ENCODE data around the gene LSP1. TPM values are rescaled to one million over a fixed set of nuclear protein-coding genes. Genes with fewer than 3 reads are reported as not detected.
A peak's percentile ranks its signal among the peaks of the same experiment; 100 is the strongest.

Gene LSP1
- total and polyA plus RNA-seq, 2 of the 4 experiments (the other 2 are of a cell fraction), result not detected

DNA sequence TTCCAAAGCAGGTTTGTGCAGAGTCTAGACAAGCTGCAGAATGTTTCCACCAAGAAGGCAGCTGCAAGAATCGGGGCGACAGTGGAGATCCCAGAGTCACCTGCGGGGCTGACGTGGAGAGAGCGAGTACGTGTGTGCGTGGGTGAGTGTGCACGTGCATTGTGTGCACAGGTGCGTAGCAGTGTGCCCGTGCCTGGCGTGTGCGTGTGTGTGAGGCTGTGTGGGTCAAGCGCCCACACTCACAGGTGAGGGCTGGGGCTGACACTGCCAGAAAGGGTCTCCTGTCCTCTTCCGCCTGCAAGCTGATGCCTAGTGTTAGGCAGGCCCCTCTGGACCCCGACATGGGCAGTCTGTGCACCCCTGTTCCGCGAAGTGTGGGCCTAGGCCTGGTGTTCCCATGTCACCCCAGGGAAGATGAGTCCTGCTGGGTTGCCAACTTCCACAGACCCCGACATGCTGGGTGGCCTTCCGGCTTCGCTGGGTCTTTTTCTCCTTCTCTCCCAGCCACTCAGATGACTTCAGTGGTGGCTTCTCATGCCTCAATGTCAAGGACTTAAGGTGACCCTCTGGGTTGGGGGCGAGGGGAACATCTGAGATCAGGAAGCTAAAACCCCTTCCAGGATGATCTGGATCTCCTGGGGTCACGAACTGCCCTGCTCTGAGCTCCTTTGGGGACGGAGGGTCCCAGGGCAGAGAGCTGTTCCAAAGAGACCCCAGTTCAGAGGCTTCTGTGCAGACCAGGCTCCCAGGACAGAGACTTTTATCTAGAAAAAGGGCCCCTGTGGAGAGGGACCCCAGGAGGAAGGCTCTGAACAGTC lies 28.5 kb upstream of the LSP1 start:
- no TSS peak for BruUV-seq (replicated peaks)
- ATAC-seq (ENCODE audit: low read depth) (no peak), DNase-seq (no peak)
- H2AFZ ChIP-seq (replicated peaks; ENCODE audit: low read length, poor library complexity), result peak overlapping the region; percentile 24
- no peak overlapping the region for H3K4ac ChIP-seq (ENCODE audit: low read depth, low read length)
- no peak overlapping the region for H3K14ac ChIP-seq (replicated peaks; ENCODE audit: low read depth, low read length)
- no peak overlapping the region for H3K23ac ChIP-seq (ENCODE audit: low read depth, low read length)
- H3K4me3 ChIP-seq (ENCODE audit: insufficient read depth, low read depth, low read length), result no peak overlapping the region
- no peak overlapping the region for H2AK9ac ChIP-seq (replicated peaks; ENCODE audit: low read depth, low read length, poor library complexity)
- no peaks in the 10 kb centered on the region for H3K36me3 ChIP-seq (ENCODE audit: control insufficient read depth, insufficient read depth, low read length)
- H3K9me1 ChIP-seq (ENCODE audit: insufficient read depth, low read length), result no peaks in the 10 kb centered on the region
- no peak overlapping the region for H3K56ac ChIP-seq (ENCODE audit: extremely low read depth, insufficient read depth, low read length)
- TF ChIP-seq MAFK (IDR thresholded peaks at IDR 0.05; ENCODE audit: low read depth, low read length) (no peak), RAD21 (IDR thresholded peaks at IDR 0.05; ENCODE audit: low read length) (no peak)
- TF ChIP-seq, protein P1, sequence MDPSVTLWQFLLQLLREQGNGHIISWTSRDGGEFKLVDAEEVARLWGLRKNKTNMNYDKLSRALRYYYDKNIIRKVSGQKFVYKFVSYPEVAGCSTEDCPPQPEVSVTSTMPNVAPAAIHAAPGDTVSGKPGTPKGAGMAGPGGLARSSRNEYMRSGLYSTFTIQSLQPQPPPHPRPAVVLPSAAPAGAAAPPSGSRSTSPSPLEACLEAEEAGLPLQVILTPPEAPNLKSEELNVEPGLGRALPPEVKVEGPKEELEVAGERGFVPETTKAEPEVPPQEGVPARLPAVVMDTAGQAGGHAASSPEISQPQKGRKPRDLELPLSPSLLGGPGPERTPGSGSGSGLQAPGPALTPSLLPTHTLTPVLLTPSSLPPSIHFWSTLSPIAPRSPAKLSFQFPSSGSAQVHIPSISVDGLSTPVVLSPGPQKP (IDR thresholded peaks at IDR 0.05; ENCODE audit: borderline replicate concordance, low read depth, low read length), result no peak
- dilution Hi-C loops (cut with HindIII; ENCODE audit: low sequenced_read_pairs, unreplicated experiment), result no loop called here
- CTCF ChIA-PET, result interaction anchor here (0.5 to 0.8 kb wide), 2 partner anchors 24 to 103 kb away, joined by 3 to 4 read pairs; no protein-coding TSS in a partner anchor
- no peak overlapping the region for H3K18ac ChIP-seq (ENCODE audit: low read depth, low read length)
- H4K20me1 ChIP-seq (ENCODE audit: insufficient read depth, low read length), result no peaks in the 10 kb centered on the region
- peaks cover 13% of the 10 kb centered on the region for H3K4me1 ChIP-seq (ENCODE audit: control insufficient read depth, insufficient read depth, low read length)
- intact Hi-C loops (cut with micrococcal nuclease), result loop anchor here (5.0 kb wide), 1 partner anchor 172 kb away; no protein-coding TSS in a partner anchor
- H3K9me3 ChIP-seq (ENCODE audit: control insufficient read depth, insufficient read depth, low read length), result no peaks in the 10 kb centered on the region
- H2BK20ac ChIP-seq (ENCODE audit: low read depth, low read length), result no peak overlapping the region
- H4K8ac ChIP-seq (ENCODE audit: low read depth in 2 of 2, low read length in 2 of 2), result no peak overlapping the region
- H3K27ac ChIP-seq (ENCODE audit: insufficient read depth, low read length), result no peak overlapping the region
- no peak overlapping the region for H3K9ac ChIP-seq (ENCODE audit: low read depth, low read length)
- no peak overlapping the region for H4K91ac ChIP-seq (ENCODE audit: insufficient read depth, low read depth, low read length)
- H3K27me3 ChIP-seq (ENCODE audit: control insufficient read depth, insufficient read depth, low read length), result peaks cover 7% of the 10 kb centered on the region; the same call in 1 of the 2 replicates
- in situ Hi-C loops (cut with MboI; ENCODE audit: low sequenced_read_pairs), result loop anchor here (5.0 kb wide), 1 partner anchor 127 kb away; the partner anchor contains the start of gene KRTAP5-6
- H4K5ac ChIP-seq (ENCODE audit: low read depth, low read length), result no peak overlapping the region
- no peak overlapping the region for H2BK120ac ChIP-seq (ENCODE audit: low read depth, low read length)
- no peak overlapping the region for H3K4me2 ChIP-seq (ENCODE audit: low read depth, low read length)
- no peaks in the 10 kb centered on the region for H3K79me1 ChIP-seq (ENCODE audit: low read depth in 1 of 2, low read length in 2 of 2)
- H2AK5ac ChIP-seq (ENCODE audit: low read depth, low read length), result 0 out of 2 replicates have a peak overlapping the region, but pooled peaks have one; percentile 2
- H2BK15ac ChIP-seq (ENCODE audit: low read depth, low read length), result no peak overlapping the region
- H2BK5ac ChIP-seq (ENCODE audit: low read depth, low read length, poor library complexity, severe bottlenecking), result no peak overlapping the region
- POLR2A ChIA-PET (ENCODE audit: unreplicated experiment), result no interaction called here
- WGBS, 2 experiments (ENCODE audit: extremely low coverage in 2 of 2, insufficient read length in 1 of 2), result 91% methylated on average over 19 of the region's 23 CpGs; no CpG with 5 or more reads in 1 of the 2 experiments
